H9 (cell line): ENCODE data around the gene TRMT61A. TPM values are rescaled to one million over a fixed set of nuclear protein-coding genes. Genes with fewer than 3 reads are reported as not detected.

Source experiments
- DNase-seq: peaks from one replicate; pipeline ENCODE4 v3.0.0-alpha.2; 2017
- H2AFZ ChIP-seq: one replicate; pipeline ENCODE4 v1.6.1; 2013; ENCODE audit warnings: mild to moderate bottlenecking, low read length, control low read depth, moderate library complexity
- H2AK5ac ChIP-seq: 2 replicates; pipeline ENCODE4 v1.6.1; 2013; ENCODE audit warnings: low read length, control low read depth, mixed read lengths; ENCODE audit not compliant: insufficient read length
- H2BK120ac ChIP-seq: one replicate; pipeline ENCODE4 v1.6.1; 2013; ENCODE audit warnings: low read depth, mild to moderate bottlenecking, low read length, control low read depth, inconsistent platforms; ENCODE audit not compliant: poor library complexity, severe bottlenecking
- H2BK12ac ChIP-seq: 2 replicates; pipeline ENCODE4 v1.6.1; 2013; ENCODE audit warnings: low read length, control low read depth, mixed read lengths, low read depth; ENCODE audit not compliant: insufficient read length
- H2BK15ac ChIP-seq: 2 replicates; pipeline ENCODE4 v1.6.1; 2013; ENCODE audit warnings: low read depth, low read length, control low read depth
- H2BK20ac ChIP-seq: one replicate; pipeline ENCODE4 v1.6.1; 2013; ENCODE audit warnings: low read depth, mild to moderate bottlenecking, low read length, control low read depth, inconsistent platforms; ENCODE audit not compliant: poor library complexity, severe bottlenecking
- H2BK5ac ChIP-seq: 2 replicates; pipeline ENCODE4 v1.6.1; 2013; ENCODE audit warnings: low read length, control low read depth, mixed read lengths; ENCODE audit not compliant: insufficient read length
- H3K14ac ChIP-seq: 2 replicates; pipeline ENCODE4 v1.6.1; 2013; ENCODE audit warnings: low read length, control low read depth; ENCODE audit not compliant: insufficient read depth
- H3K18ac ChIP-seq: 2 replicates; pipeline ENCODE4 v1.6.1; 2013; ENCODE audit warnings: low read depth, mild to moderate bottlenecking, mixed read lengths, low read length, control low read depth; ENCODE audit not compliant: insufficient read length
- H3K23ac ChIP-seq: 2 replicates; pipeline ENCODE4 v1.6.1; 2013; ENCODE audit warnings: low read length, control low read depth, mixed read lengths, low read depth; ENCODE audit not compliant: insufficient read length
- H3K23me2 ChIP-seq: 2 replicates; pipeline ENCODE4 v1.6.1; 2013; ENCODE audit warnings: low read depth, mild to moderate bottlenecking, mixed read lengths, low read length, control low read depth; ENCODE audit not compliant: insufficient read length, poor library complexity, severe bottlenecking
- H3K27ac ChIP-seq: 2 replicates; pipeline ENCODE4 v1.5.1; 2013; ENCODE audit warnings: low read length, control low read depth, mixed read lengths, low read depth; ENCODE audit not compliant: insufficient read length
- H3K27me3 ChIP-seq: 2 replicates; pipeline ENCODE4 v1.6.1; 2013; ENCODE audit warnings: low read length, control low read depth, inconsistent platforms; ENCODE audit not compliant: insufficient read depth
- H3K4ac ChIP-seq: 2 replicates; pipeline ENCODE4 v1.6.1; 2013; ENCODE audit warnings: low read depth, mild to moderate bottlenecking, control low read depth, inconsistent platforms, low read length, moderate library complexity
- H3K4me1 ChIP-seq: 2 replicates; pipeline ENCODE4 v1.6.1; 2013; ENCODE audit warnings: low read length, control low read depth, inconsistent platforms; ENCODE audit not compliant: insufficient read depth
- H3K4me2 ChIP-seq: 2 replicates; pipeline ENCODE4 v1.6.1; 2013; ENCODE audit warnings: low read length, control low read depth, mixed read lengths; ENCODE audit not compliant: insufficient read length, insufficient read depth
- H3K56ac ChIP-seq: 2 replicates; pipeline ENCODE4 v1.6.1; 2013; ENCODE audit warnings: low read depth, mild to moderate bottlenecking, mixed read lengths, low read length, control low read depth; ENCODE audit not compliant: insufficient read length
- H3K79me1 ChIP-seq: 2 replicates; pipeline ENCODE4 v1.6.1; 2013; ENCODE audit warnings: low read depth, mild to moderate bottlenecking, moderate library complexity, low read length, control low read depth, inconsistent platforms; ENCODE audit not compliant: insufficient read depth, poor library complexity, severe bottlenecking
- H3K79me2 ChIP-seq: 2 replicates; pipeline ENCODE4 v1.6.1; 2013; ENCODE audit warnings: low read length, control low read depth, inconsistent platforms; ENCODE audit not compliant: insufficient read depth
- H3K9ac ChIP-seq: 2 replicates; pipeline ENCODE4 v1.6.1; 2013; ENCODE audit warnings: low read length, control low read depth, mixed read lengths; ENCODE audit not compliant: insufficient read length; ENCODE audit errors: extremely low read depth
- H3K9me3 ChIP-seq: one replicate; pipeline ENCODE4 v1.6.1; 2013; ENCODE audit warnings: low read depth, low read length, inconsistent platforms; ENCODE audit not compliant: control insufficient read depth
- H3T11ph ChIP-seq: one replicate; pipeline ENCODE4 v1.6.1; 2013; ENCODE audit warnings: mild to moderate bottlenecking, low read length, control low read depth, inconsistent platforms
- H4K20me1 ChIP-seq: one replicate; pipeline ENCODE4 v1.6.1; 2013; ENCODE audit not compliant: control insufficient read depth, insufficient read length, insufficient read depth
- H4K5ac ChIP-seq: 2 replicates; pipeline ENCODE4 v1.6.1; 2013; ENCODE audit warnings: low read depth, mild to moderate bottlenecking, mixed read lengths, low read length, control low read depth; ENCODE audit not compliant: insufficient read length
- H4K8ac ChIP-seq: replicated peaks from 2 replicates; pipeline ENCODE4 v1.6.1; 2013; ENCODE audit warnings: low read length, control low read depth, mixed read lengths, low read depth; ENCODE audit not compliant: insufficient read length
- H4K91ac ChIP-seq: 2 replicates; pipeline ENCODE4 v1.6.1; 2013; ENCODE audit warnings: low read depth, mild to moderate bottlenecking, moderate library complexity, mixed read lengths, low read length, control low read depth; ENCODE audit not compliant: insufficient read length
- H3K27ac Mint-ChIP-seq, 3 experiments: 2 replicates in 2 of 3; 3 replicates in 1 of 3; pipeline ENCODE4 v1.8.0; 2020 to 2021; ENCODE audit warnings: mixed read lengths in 3 of 3, mild to moderate bottlenecking in 1 of 3, moderate library complexity in 1 of 3
- H3K27me3 Mint-ChIP-seq: 2 replicates; pipeline ENCODE4 v1.8.0; 2021; ENCODE audit warnings: low read depth, mild to moderate bottlenecking, moderate library complexity, mixed read lengths
- H3K36me3 Mint-ChIP-seq, 3 experiments: 2 replicates in 2 of 3; 3 replicates in 1 of 3; pipeline ENCODE4 v1.8.0; 2020 to 2021; ENCODE audit warnings: low read depth in 3 of 3, mixed read lengths in 3 of 3; ENCODE audit not compliant: insufficient read depth in 1 of 3
- H3K4me1 Mint-ChIP-seq, 2 experiments: 2 replicates each; pipeline ENCODE4 v1.8.0; 2020; ENCODE audit warnings: mixed read lengths in 2 of 2
- H3K4me3 Mint-ChIP-seq, 2 experiments: 2 replicates in 1 of 2; 3 replicates in 1 of 2; pipeline ENCODE4 v1.8.0; 2020 to 2021; ENCODE audit warnings: mild to moderate bottlenecking in 2 of 2, mixed read lengths in 2 of 2, moderate library complexity in 1 of 2
- H3K9me3 Mint-ChIP-seq, 2 experiments: 2 replicates in 1 of 2; 3 replicates in 1 of 2; pipeline ENCODE4 v1.8.0; 2020; ENCODE audit warnings: mild to moderate bottlenecking in 2 of 2, mixed read lengths in 2 of 2, moderate library complexity in 1 of 2
- CTCF ChIP-seq: fragments of 200-600 bp; sonication (generic); conservative IDR thresholded peaks from 3 replicates; pipeline ENCODE4 v1.8.0; 2021; ENCODE audit warnings: antibody characterized with exemption, mild to moderate bottlenecking
- WGBS: extraction: QIAGEN DNeasy Blood & Tissue Kit; methylation state at CpG from one replicate; pipeline ENCODE4 v1.1.7; 2013; ENCODE audit warnings: missing lambda C conversion rate, low lambda C conversion rate, mixed read lengths; ENCODE audit not compliant: insufficient read length; ENCODE audit errors: extremely low coverage; 5-methylcytosine and 5-hydroxymethylcytosine counted together
- total RNA-seq: library from RNA; stranded (reverse); gene quantifications from 2 replicates; pipeline ENCODE4 v1.2.1, GENCODE V29; 2021

TRMT61A gene
- total RNA-seq, 1 experiment from 2014 or later, result 21.9 TPM

GRCh38 chr14:103483600-103483999 lies 45.4 kb upstream of the TRMT61A start:
- Histone ChIP-seq H3K79me1 (no peaks in the 10 kb centered on the region), H4K5ac (no peak overlapping the region), H4K8ac (no peak overlapping the region), H4K20me1 (no peaks in the 10 kb centered on the region), H3K9ac (no peak overlapping the region), H3K56ac (no peak overlapping the region), H2BK20ac (no peak overlapping the region), H4K91ac (no peak overlapping the region), H2AFZ (no peak overlapping the region), H3K9me3 (no peaks in the 10 kb centered on the region), H3K14ac (no peak overlapping the region), H3K23me2 (no peaks in the 10 kb centered on the region), H3K27me3 (no peaks in the 10 kb centered on the region), H3K4me2 (no peak overlapping the region), H2BK15ac (no peak overlapping the region), H3K79me2 (no peaks in the 10 kb centered on the region), H3K4ac (no peak overlapping the region), H3T11ph (no peak overlapping the region), H3K4me1 (no peaks in the 10 kb centered on the region), H2BK12ac (no peak overlapping the region), H2BK120ac (no peak overlapping the region), H3K27ac (no peak overlapping the region), H3K23ac (no peak overlapping the region), H2AK5ac (no peak overlapping the region), H3K18ac (no peak overlapping the region), H2BK5ac (no peak overlapping the region)
- Mint-ChIP-seq H3K4me1 (no peaks in the 10 kb centered on the region), H3K36me3 (peaks cover 18 to 60% (median 39%) of the 10 kb centered on the region in 3 experiments; a peak in 6 of 7 replicates), H3K9me3 (no peaks in the 10 kb centered on the region), H3K27me3 (no peaks in the 10 kb centered on the region), H3K4me3 (no peak overlapping the region), H3K27ac (no peak overlapping the region)
- no CpG with 5 or more reads among the region's 5 CpGs for WGBS
- no peak for TF ChIP-seq CTCF
- no peak for DNase-seq
